HG03139 (cell line): ENCODE results near the gene COL4A1.

ENCODE experiments used
- ATAC-seq: cut with Tn5 transposase; IDR thresholded peaks from one replicate; pipeline ENCODE4 v1.9.1; 2021; ENCODE audit not compliant: unreplicated experiment

The COL4A1 gene

GRCh38 chr13:110309661-110310524, 2.9 kb upstream of the COL4A1 start:
- no peak for ATAC-seq

- ATAC-seq: no peak
These were observed 1.9 kb upstream of the COL4A1 start for GRCh38 chr13:110308656-110309359.

DNA sequence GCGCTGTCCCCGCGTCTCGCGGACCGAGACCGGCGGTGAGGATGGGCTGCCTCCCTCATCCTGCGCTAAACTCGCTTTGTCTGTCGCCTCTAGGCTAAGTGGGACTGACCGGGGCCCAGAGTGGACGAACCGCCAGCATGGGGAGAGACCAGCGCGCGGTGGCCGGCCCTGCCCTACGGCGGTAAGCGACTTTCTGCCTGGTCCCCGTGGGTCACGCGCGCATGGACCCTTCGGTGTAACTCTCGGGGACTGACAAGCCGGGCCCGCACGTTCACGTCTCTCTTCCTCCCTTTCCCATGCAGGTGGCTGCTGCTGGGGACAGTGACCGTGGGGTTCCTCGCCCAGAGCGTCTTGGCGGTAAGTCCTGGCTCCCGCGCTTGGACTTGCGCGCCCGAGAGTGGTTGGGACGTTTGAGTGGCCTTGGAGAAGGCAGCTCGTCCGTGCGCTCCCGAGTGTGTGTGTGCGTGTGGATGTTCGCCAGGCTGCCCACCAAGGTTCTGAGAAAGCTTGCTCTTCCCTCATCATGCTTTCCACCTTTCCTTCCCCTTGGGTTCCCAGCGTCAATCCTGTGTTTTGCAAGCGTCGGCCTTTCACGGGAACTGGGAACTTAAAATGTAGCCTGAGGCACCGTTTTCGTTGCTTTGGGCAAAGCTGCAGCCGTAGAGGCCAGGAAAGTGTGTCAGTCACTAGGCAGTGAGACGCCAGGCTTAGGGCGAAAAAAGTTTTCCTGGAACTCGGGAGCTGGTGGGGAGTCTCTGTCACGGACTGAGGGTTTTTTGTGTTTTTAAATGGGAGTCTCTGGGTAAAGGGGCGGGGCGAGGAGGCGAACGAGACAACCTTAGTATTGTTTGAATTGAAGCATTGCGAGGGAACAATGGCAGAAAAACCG, 1.1 kb upstream of the COL4A1 start:
- ATAC-seq: no peak

DNA sequence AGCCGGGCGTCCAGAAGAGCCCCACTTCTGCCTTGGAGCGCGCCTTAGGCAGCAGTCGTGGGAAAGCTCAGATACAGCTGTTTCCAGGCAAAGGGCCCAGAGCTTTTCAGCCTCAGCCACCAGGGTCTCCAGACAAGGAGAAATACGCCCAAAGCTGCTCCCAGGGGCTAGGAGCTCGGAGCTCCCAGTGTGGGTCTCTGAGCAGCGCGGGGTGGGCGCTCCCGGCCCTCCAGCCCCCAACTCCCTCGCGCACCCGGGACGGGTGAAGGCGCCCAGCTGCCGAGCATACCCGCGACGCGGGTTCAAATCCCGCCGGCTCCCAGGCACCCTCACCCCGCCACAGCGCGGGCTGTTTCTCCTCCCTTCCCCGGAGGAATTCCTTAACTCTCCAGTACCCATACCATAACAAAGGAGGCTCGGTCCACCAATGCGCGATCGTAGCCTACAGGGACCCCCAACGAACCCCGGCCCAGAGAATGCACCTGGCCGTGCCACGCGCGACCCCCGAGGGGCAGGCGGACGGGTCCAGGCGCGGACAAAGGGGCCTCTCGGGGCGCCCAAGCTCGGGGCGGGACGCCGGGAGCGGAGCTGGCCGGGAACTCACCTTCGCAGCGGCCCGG, 507 bp downstream of the COL4A1 start:
- ATAC-seq: no peak

- ATAC-seq: no peak
These were observed 1.0 kb downstream of the COL4A1 start for GRCh38 chr13:110305949-110306339.

- ATAC-seq: no peak
These were observed 1.4 kb downstream of the COL4A1 start for GRCh38 chr13:110305544-110305943.

GRCh38 chr13:110305001-110305400, 2.0 kb downstream of the COL4A1 start:
- ATAC-seq: no peak

GRCh38 chr13:110304256-110304655, 2.7 kb downstream of the COL4A1 start:
- ATAC-seq: no peak

GRCh38 chr13:110303644-110304043, 3.3 kb downstream of the COL4A1 start:
- ATAC-seq: no peak

DNA sequence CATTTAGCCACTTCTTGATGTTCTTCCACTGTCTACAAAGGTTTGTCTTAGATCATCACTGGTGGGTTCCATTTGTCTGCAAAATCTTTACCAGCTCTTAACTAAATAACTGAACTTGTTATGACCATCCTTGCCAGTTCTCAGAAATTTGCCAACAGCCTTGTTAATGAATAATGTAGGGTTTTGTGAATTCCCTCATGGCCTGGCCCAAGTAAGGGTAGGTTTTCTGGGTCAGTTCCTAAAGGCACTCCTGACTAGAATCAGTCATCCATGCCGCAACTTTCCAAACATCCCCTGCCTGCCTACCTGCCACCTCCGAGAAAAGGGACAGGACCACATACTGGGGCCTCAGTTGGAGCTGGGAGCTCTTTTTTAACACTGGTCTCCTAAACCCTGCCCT, 4.0 kb downstream of the COL4A1 start:
- ATAC-seq: no peak

DNA sequence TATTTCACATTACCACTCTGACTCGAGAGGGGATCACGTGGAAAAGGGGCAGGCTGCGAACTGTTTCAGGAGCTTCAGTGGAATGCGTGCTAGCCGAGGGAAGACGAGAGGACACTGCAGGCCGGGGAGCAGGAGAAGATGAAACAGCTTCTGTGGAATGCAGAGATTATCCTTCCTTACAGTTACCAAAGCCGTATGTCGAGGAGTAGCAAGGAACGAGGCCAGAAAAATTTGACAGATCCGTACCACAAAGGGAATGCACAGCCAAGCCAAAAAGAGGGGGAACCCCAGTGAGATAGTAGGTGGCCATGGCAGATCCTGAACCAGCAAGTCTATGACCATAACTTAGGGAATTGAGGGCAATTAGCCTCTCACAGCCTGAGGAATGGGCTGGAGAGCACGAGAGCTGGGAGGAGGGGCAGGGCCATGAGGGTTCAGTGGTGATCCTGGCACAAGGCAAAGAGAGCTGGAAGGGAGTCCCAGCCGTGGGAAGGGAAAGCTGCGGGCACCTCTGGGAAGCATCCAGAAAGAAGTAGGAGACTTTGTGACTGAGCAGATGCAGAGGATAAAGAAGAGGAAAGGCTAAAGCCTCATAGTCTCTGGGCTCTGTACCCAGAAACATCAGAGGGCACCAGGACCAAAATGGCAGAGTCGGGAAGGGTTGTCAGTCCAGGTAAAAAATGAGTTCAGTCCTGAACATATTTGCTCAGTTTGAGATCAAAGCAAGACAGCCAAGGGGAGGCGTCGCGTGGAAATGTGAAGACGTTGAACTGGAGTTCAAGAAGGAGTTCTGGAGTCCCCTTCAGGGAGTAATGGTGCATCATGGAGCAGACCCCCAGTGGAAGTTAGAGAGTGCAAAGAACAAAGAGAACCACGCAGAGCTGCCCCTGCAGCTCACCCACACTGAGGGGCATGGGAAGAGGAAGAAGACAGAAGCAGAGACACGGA, 5.1 kb downstream of the COL4A1 start:
- ATAC-seq: no peak

DNA sequence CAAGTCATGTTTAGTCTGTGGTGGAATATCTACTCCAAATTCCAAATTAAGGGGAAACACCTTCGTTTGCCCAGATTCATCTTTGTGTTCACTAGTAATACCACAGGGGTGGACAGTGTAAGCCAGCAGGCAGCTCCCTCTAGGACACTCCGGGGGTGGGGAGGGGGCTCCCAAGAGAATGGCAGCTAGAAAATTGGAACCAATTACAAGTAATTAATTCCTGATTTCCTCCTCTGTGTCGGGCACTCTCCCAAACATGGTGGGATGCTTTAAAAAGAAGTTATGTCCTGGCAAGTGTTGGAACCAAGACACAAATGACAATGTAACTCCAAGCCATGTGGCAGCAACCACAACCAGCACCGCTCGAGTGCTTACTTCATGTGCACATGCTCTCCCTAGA, 5.9 kb downstream of the COL4A1 start:
- no peak for ATAC-seq

DNA sequence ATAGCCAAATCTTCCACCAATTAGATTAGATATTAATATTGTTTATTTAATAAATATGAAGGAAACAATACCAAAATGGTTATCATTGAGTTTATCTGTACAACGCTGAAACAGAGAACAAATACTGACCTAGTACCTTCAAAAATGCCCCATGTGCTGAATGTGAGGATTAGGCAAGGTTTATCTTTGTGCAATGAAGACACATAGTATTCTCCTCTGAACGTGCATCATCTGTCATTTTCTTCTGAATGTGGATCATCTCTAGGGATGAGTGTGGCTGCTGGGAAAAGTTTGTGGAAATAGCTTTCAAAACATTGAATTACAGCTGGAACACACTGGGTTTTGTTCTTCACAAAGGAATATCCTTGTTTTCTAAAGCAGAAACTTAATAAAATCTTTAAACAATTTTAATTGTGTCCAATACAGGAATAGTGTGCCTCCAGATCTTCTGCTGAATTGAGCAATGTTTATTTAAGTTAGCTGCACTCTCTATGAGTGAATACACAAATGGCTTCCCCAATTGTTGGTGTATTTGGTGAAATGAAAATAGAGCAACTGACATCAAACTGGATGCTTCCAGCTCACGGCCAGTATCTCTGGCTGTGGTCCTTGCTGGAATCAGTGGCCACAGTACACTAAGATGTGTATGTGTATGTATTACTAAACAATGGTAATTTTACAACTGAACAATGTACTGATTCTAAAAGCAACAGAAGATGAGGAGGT, 6.7 kb downstream of the COL4A1 start:
- no peak for ATAC-seq

- no peak for ATAC-seq
These were observed 7.6 kb downstream of the COL4A1 start for GRCh38 chr13:110299283-110299840.

DNA sequence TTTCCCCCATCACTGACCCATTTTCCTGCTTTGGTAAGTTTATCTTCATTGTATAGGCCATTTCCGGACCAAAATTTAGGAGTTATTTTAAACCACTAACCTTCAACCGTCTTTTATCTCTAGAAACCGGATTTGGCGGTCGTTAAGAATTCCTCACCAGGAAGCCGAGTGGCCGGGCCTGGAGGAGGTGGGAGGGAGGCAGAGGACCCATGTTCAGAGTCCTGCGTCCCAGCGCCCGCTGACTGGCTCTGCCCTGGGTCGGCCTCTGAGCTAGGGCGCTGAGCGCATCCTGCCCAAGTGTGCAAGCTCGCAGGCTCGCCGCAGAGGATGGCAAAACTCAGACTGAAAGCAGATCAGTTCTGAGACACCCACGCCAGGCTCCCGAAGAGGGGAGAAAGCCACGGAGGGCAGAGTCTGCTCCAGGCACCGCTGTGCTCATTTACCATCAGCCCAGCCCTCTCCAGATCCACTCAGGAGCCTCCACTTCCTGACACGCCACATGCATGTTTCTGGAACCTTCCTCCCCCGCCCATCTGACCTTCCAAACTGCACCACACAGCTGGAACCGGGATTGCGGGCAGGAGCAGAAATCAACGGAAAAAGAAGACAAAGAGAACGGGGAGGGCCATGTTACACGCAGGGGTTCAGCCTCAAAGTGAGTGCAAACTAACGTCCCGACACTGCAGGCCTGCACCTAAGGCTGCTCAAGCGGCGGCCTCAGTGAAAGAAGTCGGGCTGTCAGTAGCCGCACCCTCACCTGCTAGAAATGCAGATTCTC, 8.3 kb downstream of the COL4A1 start:
- ATAC-seq: no peak

DNA sequence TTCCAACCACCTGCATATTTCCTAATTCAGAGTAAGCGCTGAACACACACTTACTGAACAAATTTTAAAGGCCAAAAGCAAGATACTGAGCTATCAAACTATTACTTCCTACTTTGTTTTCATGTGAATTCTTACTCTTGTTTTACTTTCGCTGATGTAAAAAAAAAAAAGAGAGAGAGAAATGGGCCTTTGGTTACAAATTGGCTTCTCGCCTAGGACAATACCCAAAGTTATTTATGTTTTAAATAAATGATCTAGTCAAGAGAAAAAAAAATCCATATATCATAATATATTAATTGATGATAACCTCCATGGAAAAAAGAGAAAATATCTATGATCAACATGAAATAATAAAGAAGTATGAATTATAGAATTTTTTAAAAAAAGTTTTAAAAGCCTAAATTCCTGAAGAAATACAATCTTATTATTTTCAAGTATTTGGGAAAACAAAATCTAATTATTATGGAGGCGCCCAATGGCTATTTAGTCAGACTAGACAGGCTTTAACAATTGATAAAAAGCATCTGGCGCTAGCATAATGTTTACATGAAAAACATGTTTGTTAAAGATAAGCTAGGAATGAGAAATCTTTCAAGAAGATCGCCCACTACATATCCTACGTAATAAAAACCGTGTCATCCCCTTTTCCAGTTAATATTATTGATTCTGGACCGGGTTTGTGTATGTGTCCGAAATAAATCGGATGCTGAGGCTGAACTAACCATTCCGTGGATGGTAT, 9.0 kb downstream of the COL4A1 start:
- ATAC-seq: no peak

GRCh38 chr13:110297011-110297410, 9.9 kb downstream of the COL4A1 start:
- no peak for ATAC-seq
